Sigmoid colon (tissue), 7 donors: ENCODE measurements around the gene SYT17. TPM values are rescaled to one million over a fixed set of nuclear protein-coding genes. Genes with fewer than 3 reads are reported as not detected.

Experiments used
- DNase-seq: peaks from one replicate; pipeline ENCODE4 v3.0.0-alpha.2; 2019
- H3K27ac ChIP-seq, 4 donors: fragments of 200-600 bp; sonication (generic); one replicate each; pipeline ENCODE4 v1.5.1; 2016 to 2019; ENCODE audit warnings: mild to moderate bottlenecking in 1 of 4
- H3K27me3 ChIP-seq, 3 donors: fragments of 200-600 bp; sonication (generic); one replicate each; pipeline ENCODE4 v1.5.1; 2019; ENCODE audit warnings: mild to moderate bottlenecking in 1 of 3
- H3K36me3 ChIP-seq, 4 donors: fragments of 200-600 bp; sonication (generic); one replicate each; pipeline ENCODE4 v1.5.1; 2016 to 2019
- H3K4me1 ChIP-seq, 4 donors: fragments of 200-600 bp; sonication (generic); one replicate each; pipeline ENCODE4 v1.5.1; 2017 to 2019
- H3K4me3 ChIP-seq, 4 donors: fragments of 200-600 bp; sonication (generic); one replicate each; pipeline ENCODE4 v1.5.1; 2017 to 2019; ENCODE audit warnings: mild to moderate bottlenecking in 2 of 4, moderate library complexity in 1 of 4
- H3K9me3 ChIP-seq, 4 donors: fragments of 200-600 bp in 3 of 4; sonication (generic) in 3 of 4; one replicate each; pipeline versions ENCODE4 v1.5.1 to v1.6.1; 2013 to 2019
- CTCF ChIP-seq, 4 experiments: fragments of 450-650 bp in 3 of 4; fragments of 200-600 bp in 1 of 4; IDR thresholded peaks; one replicate each; pipeline ENCODE4 v1.5.1; 2016 to 2019; ENCODE audit warnings: antibody characterized with exemption in 4 of 4, mild to moderate bottlenecking in 3 of 4, moderate library complexity in 2 of 4
- EP300 ChIP-seq, 4 donors: sonication (generic); formaldehyde crosslinking; IDR thresholded peaks; one replicate each; pipeline ENCODE4 v1.6.1; 2017; ENCODE audit warnings: antibody characterized with exemption in 4 of 4
- POLR2A ChIP-seq, 2 donors: fragments of 450-650 bp; IDR thresholded peaks; one replicate each; pipeline ENCODE4 v1.6.1; 2016; ENCODE audit warnings: antibody characterized with exemption in 2 of 2, mild to moderate bottlenecking in 2 of 2, moderate library complexity in 2 of 2
- POLR2AphosphoS5 ChIP-seq, 4 donors: sonication (generic); formaldehyde crosslinking; IDR thresholded peaks; one replicate each; pipeline ENCODE4 v1.6.1; 2017; ENCODE audit warnings: antibody characterized with exemption in 4 of 4
- WGBS, 2 donors: extraction: QIAGEN DNeasy Blood & Tissue Kit; methylation state at CpG; one replicate each; pipeline ENCODE4 v1.1.7; 2013; 5-methylcytosine and 5-hydroxymethylcytosine counted together
- intact Hi-C: fragments of 100-400 bp; cut with DNase I; formaldehyde crosslinking; loops from one replicate; pipeline ENCODE4 v1.15.1; 2023
- polyA plus RNA-seq, 3 donors: library from polyadenylated mRNA; stranded (reverse); fragments of 200-250 nt; gene quantifications; one replicate each; pipeline ENCODE4 v1.2.3, GENCODE V29; 2013
- total RNA-seq, 4 donors: library from RNA; depleted of rRNA; stranded (reverse); fragments of >200 nt; gene quantifications; one replicate each; pipeline ENCODE4 v1.1.0, GENCODE V29; 2016
- donor health status: healthy with polysubstance abuse.
- donor health status: Bipolar disorder and iron deficiency.
- donor health status: healthy.

Gene SYT17
- total and polyA plus RNA-seq, 7 donors, result 0.68 to 7.6 (median 2.2) TPM

GRCh38 chr16:19130852-19131824 is 36.9 kb upstream of the SYT17 start:
- TF ChIP-seq POLR2AphosphoS5 (IDR thresholded peaks at IDR 0.05) (no peak), CTCF (IDR thresholded peaks at IDR 0.05) (no peak), POLR2A (IDR thresholded peaks at IDR 0.05) (no peak), EP300 (IDR thresholded peaks at IDR 0.05) (no peak)
- Histone ChIP-seq H3K36me3 (no peaks in the 10 kb centered on the region), H3K4me3 (no peak overlapping the region), H3K27me3 (no peaks in the 10 kb centered on the region), H3K4me1 (peaks cover 0 to 30% (median 21%) of the 10 kb centered on the region in 4 donors), H3K9me3 (peaks cover 0 to 4% (median 0%) of the 10 kb centered on the region in 4 donors), H3K27ac (peak overlapping the region; percentile 66 to 71 (median 70))
- peak; percentile 76 for DNase-seq
- 38 to 46% methylated on average over 11 of the region's 11 CpGs for WGBS, 2 donors
- intact Hi-C loops, result no loop called here

GRCh38 chr16:19131825-19132218 is 36.2 kb upstream of the SYT17 start:
- intact Hi-C loops, result no loop called here

GRCh38 chr16:19132255-19132654 is 35.8 kb upstream of the SYT17 start:
- WGBS, 2 donors, result 83 to 86% methylated on average over 1 of the region's 1 CpG
- H3K4me1 ChIP-seq, result peaks cover 0 to 41% (median 32%) of the 10 kb centered on the region in 4 donors

More at GRCh38 chr16:19131825-19132218, 36.2 kb upstream of the SYT17 start:
- no peak overlapping the region for H3K4me3 ChIP-seq
- DNase-seq, result no peak
- H3K4me1 ChIP-seq, result peaks cover 0 to 37% (median 27%) of the 10 kb centered on the region in 4 donors
- H3K27me3 ChIP-seq, result no peaks in the 10 kb centered on the region
- TF ChIP-seq EP300 (IDR thresholded peaks at IDR 0.05), result no peak
- no peak for TF ChIP-seq POLR2AphosphoS5 (IDR thresholded peaks at IDR 0.05)
- no peak for TF ChIP-seq CTCF (IDR thresholded peaks at IDR 0.05)
- TF ChIP-seq POLR2A (IDR thresholded peaks at IDR 0.05), result no peak
- peak overlapping the region; percentile 66 to 71 (median 70) for H3K27ac ChIP-seq
- no peaks in the 10 kb centered on the region for H3K36me3 ChIP-seq
- no peaks in the 10 kb centered on the region for H3K9me3 ChIP-seq

DNA sequence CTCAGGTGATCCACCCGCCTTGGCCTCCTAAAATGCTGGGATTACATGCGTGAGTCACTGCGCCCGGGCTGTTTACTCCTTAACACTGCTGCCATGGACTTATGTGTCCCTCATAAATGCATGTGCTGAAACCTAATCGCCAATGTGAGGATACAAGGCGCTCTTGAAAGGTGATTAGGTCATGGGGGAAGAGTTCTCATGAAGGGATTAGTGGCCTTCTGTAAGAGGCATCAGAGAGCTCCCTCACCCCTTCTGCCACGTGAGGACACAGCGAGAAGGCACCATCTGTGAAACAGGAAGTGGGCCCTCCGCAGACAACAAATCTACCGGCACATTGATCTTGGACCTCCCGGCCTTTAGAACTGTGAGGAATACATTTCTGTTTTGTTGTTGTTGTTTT is 35.1 kb upstream of the SYT17 start:
- no peaks in the 10 kb centered on the region for H3K27me3 ChIP-seq
- no peak for DNase-seq
- peaks cover 0 to 47% (median 38%) of the 10 kb centered on the region in 4 donors for H3K4me1 ChIP-seq
- intact Hi-C loops, result no loop called here
- no peaks in the 10 kb centered on the region for H3K36me3 ChIP-seq
- TF ChIP-seq POLR2AphosphoS5 (IDR thresholded peaks at IDR 0.05), result no peak
- TF ChIP-seq EP300 (IDR thresholded peaks at IDR 0.05), result no peak
- no peak for TF ChIP-seq CTCF (IDR thresholded peaks at IDR 0.05)
- no peak for TF ChIP-seq POLR2A (IDR thresholded peaks at IDR 0.05)
- WGBS, 2 donors, result 75 to 82% methylated on average over 11 of the region's 11 CpGs
- no peak overlapping the region for H3K4me3 ChIP-seq
- H3K9me3 ChIP-seq, result no peaks in the 10 kb centered on the region
- H3K27ac ChIP-seq, result no peak overlapping the region

More at GRCh38 chr16:19132255-19132654, 35.8 kb upstream of the SYT17 start:
- Histone ChIP-seq H3K27ac (peak overlapping the region; percentile 66 to 71 (median 70)), H3K36me3 (no peaks in the 10 kb centered on the region), H3K9me3 (no peaks in the 10 kb centered on the region), H3K27me3 (no peaks in the 10 kb centered on the region), H3K4me3 (no peak overlapping the region)
- TF ChIP-seq POLR2A (IDR thresholded peaks at IDR 0.05), result no peak
- TF ChIP-seq POLR2AphosphoS5 (IDR thresholded peaks at IDR 0.05), result no peak
- no peak for TF ChIP-seq CTCF (IDR thresholded peaks at IDR 0.05)
- TF ChIP-seq EP300 (IDR thresholded peaks at IDR 0.05), result no peak
- DNase-seq, result no peak
- intact Hi-C loops, result no loop called here
